WTC11 (cell line): ENCODE data around the gene RPL10A. TPM values are rescaled to one million over a fixed set of nuclear protein-coding genes. Genes with fewer than 3 reads are reported as not detected.

Experiments used
- ATAC-seq: fragments of 200-7000 bp; cut with Tn5 transposase; 2 replicates; pipeline ENCODE4 v1.10.0; 2021; ENCODE audit warnings: mild to moderate bottlenecking, moderate library complexity
- CTCF ChIA-PET: fragments of 300-600 bp; sonication (Branson Sonifier 250); formaldehyde crosslinking; loops from one replicate; lab custom pipeline; 2021; ENCODE audit warnings: antibody characterized with exemption; lab: Charles Lee
- POLR2A ChIA-PET: fragments of 350-600 bp; sonication (Branson Sonifier 250); formaldehyde crosslinking; loops from one replicate; lab custom pipeline; 2021; ENCODE audit warnings: antibody characterized with exemption; lab: Charles Lee
- DNase-seq: peaks from one replicate; pipeline ENCODE4 v3.0.0; 2021; ENCODE audit warnings: low spot score
- H3K27ac Mint-ChIP-seq: 2 replicates; pipeline ENCODE4 v1.8.0; 2021; ENCODE audit warnings: mixed read lengths
- H3K27me3 Mint-ChIP-seq: 2 replicates; pipeline ENCODE4 v1.8.0; 2021; ENCODE audit warnings: low read depth, mild to moderate bottlenecking, moderate library complexity, mixed read lengths
- H3K36me3 Mint-ChIP-seq: 2 replicates; pipeline ENCODE4 v1.8.0; 2021; ENCODE audit warnings: mixed read lengths
- H3K4me1 Mint-ChIP-seq: 2 replicates; pipeline ENCODE4 v1.8.0; 2022; ENCODE audit warnings: mixed read lengths
- H3K4me3 Mint-ChIP-seq: 2 replicates; pipeline ENCODE4 v1.8.0; 2021; ENCODE audit warnings: mild to moderate bottlenecking, moderate library complexity, mixed read lengths
- H3K9me3 Mint-ChIP-seq: 2 replicates; pipeline ENCODE4 v1.8.0; 2021; ENCODE audit warnings: mixed read lengths
- ATF1 ChIP-seq: sonication (generic); formaldehyde crosslinking; IDR thresholded peaks from 2 replicates; pipeline ENCODE4 v1.8.1; 2023; ENCODE audit warnings: mild to moderate bottlenecking, moderate library complexity, missing genetic modification reagents
- FOXJ3 ChIP-seq: sonication (generic); formaldehyde crosslinking; IDR thresholded peaks from 2 replicates; pipeline ENCODE4 v1.9.0; 2021; ENCODE audit warnings: missing genetic modification reagents, mild to moderate bottlenecking, borderline replicate concordance
- NR1H2 ChIP-seq: sonication (generic); formaldehyde crosslinking; IDR thresholded peaks from 2 replicates; pipeline ENCODE4 v1.9.0; 2021; ENCODE audit warnings: mild to moderate bottlenecking, moderate library complexity, missing genetic modification reagents
- SMAD3 ChIP-seq: sonication (generic); formaldehyde crosslinking; IDR thresholded peaks from 2 replicates; pipeline ENCODE4 v1.8.0; 2022; ENCODE audit warnings: missing genetic modification reagents, mild to moderate bottlenecking, borderline replicate concordance
- SMAD4 ChIP-seq: sonication (generic); formaldehyde crosslinking; IDR thresholded peaks from 2 replicates; pipeline ENCODE4 v1.8.0; 2022; ENCODE audit warnings: mild to moderate bottlenecking, missing genetic modification reagents
- SOX15 ChIP-seq: fragments of 250-450 bp; sonication (Bioruptor Pico); IDR thresholded peaks from 2 replicates; pipeline ENCODE4 v1.9.0; 2021; ENCODE audit warnings: mild to moderate bottlenecking
- SP1 ChIP-seq: sonication (generic); formaldehyde crosslinking; conservative IDR thresholded peaks from 2 replicates; pipeline ENCODE4 v1.8.1; 2022; ENCODE audit warnings: missing genetic modification reagents
- TCF7 ChIP-seq: sonication (generic); formaldehyde crosslinking; IDR thresholded peaks from 2 replicates; pipeline ENCODE4 v1.8.0; 2022; ENCODE audit warnings: mild to moderate bottlenecking, low read depth, missing genetic modification reagents, moderate library complexity
- TEAD4 ChIP-seq: sonication (generic); formaldehyde crosslinking; IDR thresholded peaks from 2 replicates; pipeline ENCODE4 v1.8.0; 2022; ENCODE audit warnings: mild to moderate bottlenecking, missing genetic modification reagents
- ZNF219 ChIP-seq: sonication (generic); formaldehyde crosslinking; IDR thresholded peaks from 2 replicates; pipeline ENCODE4 v1.8.0; 2023; ENCODE audit warnings: missing genetic modification reagents, mild to moderate bottlenecking, borderline replicate concordance
- ZNF263 ChIP-seq: sonication (generic); formaldehyde crosslinking; IDR thresholded peaks from 2 replicates; pipeline ENCODE4 v1.8.1; 2022; ENCODE audit warnings: low read depth, mild to moderate bottlenecking, moderate library complexity, missing genetic modification reagents
- ZNF396 ChIP-seq: fragments of 250-450 bp; sonication (Bioruptor Pico); IDR thresholded peaks from 2 replicates; pipeline ENCODE4 v1.8.0; 2021; ENCODE audit warnings: mild to moderate bottlenecking, moderate library complexity, borderline replicate concordance
- ZNF416 ChIP-seq: fragments of 250-450 bp; sonication (Bioruptor Pico); IDR thresholded peaks from 2 replicates; pipeline ENCODE4 v1.9.0; 2021; ENCODE audit warnings: mild to moderate bottlenecking, inconsistent platforms
- total RNA-seq: library from RNA; stranded (reverse); gene quantifications from 3 replicates; pipeline ENCODE4 v1.2.3, GENCODE V29; 2021
- TF ChIP-seq, protein P1 (sequence below): fragments of 250-450 bp; sonication (Bioruptor Pico); IDR thresholded peaks from 2 replicates; pipeline ENCODE4 v1.9.0; 2021; ENCODE audit warnings: mild to moderate bottlenecking
- TF ChIP-seq, protein P2 (sequence below): fragments of 250-450 bp; sonication (Bioruptor Pico); IDR thresholded peaks from 2 replicates; pipeline ENCODE4 v1.9.0; 2021; ENCODE audit warnings: moderate library complexity, mild to moderate bottlenecking, inconsistent platforms, borderline replicate concordance
- TF ChIP-seq, protein P3 (sequence below): sonication (generic); formaldehyde crosslinking; IDR thresholded peaks from 2 replicates; pipeline ENCODE4 v1.8.1; 2023; ENCODE audit warnings: mild to moderate bottlenecking, missing genetic modification reagents
- TF ChIP-seq, protein P4 (sequence below): sonication (generic); formaldehyde crosslinking; IDR thresholded peaks from 2 replicates; pipeline ENCODE4 v1.8.1; 2022; ENCODE audit warnings: mild to moderate bottlenecking, moderate library complexity, missing genetic modification reagents
- TF ChIP-seq, protein P5 (sequence below): sonication (generic); formaldehyde crosslinking; IDR thresholded peaks from 2 replicates; pipeline ENCODE4 v1.8.1; 2022; ENCODE audit warnings: missing genetic modification reagents, borderline replicate concordance
- TF ChIP-seq, protein P6 (sequence below): sonication (generic); formaldehyde crosslinking; IDR thresholded peaks from 2 replicates; pipeline ENCODE4 v1.8.0; 2023; ENCODE audit warnings: missing genetic modification reagents
- TF ChIP-seq, protein P7 (sequence below): sonication (generic); formaldehyde crosslinking; IDR thresholded peaks from 2 replicates; pipeline ENCODE4 v1.8.0; 2022; ENCODE audit warnings: mild to moderate bottlenecking, missing genetic modification reagents
- TF ChIP-seq, protein P8 (sequence below): fragments of 200-600 bp; IDR thresholded peaks from 2 replicates; pipeline ENCODE4 v1.8.0; 2022; ENCODE audit warnings: antibody characterized with exemption

The RPL10A gene
- total RNA-seq, 1 experiment from 2014 or later, result 1,829 TPM

DNA sequence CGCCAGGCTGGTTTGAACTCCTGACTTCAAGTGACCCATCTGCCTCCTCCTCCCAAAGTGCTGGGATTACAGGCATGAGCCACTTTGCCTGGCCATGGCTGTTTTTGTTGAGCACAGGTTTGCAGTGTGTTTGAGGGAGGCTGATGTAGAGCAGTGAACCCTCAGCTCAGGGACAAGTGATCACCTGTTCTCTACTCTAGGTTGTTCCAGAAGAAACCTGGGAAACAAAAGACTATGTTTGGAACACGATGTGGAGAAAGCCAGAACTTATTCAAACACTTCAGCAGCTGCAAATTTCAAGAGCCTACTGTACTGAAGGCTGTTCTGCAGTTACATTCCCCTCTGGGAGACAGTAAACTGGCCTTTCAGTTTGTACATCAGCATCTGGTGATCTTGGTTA, 39.8 kb downstream of the RPL10A start:
- ChIA-PET CTCF (interaction anchor here (0.9 to 2.5 kb wide), 4 partner anchors 15 to 166 kb away, joined by 5 to 12 read pairs (median 5); partner anchors contain the start of gene PPARD), POLR2A (interaction anchor here (0.5 kb wide), 1 partner anchor 198 kb away, joined by 6 read pairs; no protein-coding TSS in a partner anchor)
- H3K4me1 Mint-ChIP-seq, result peaks cover 51% of the 10 kb centered on the region
- H3K27me3 Mint-ChIP-seq, result peaks cover 35% of the 10 kb centered on the region
- H3K9me3 Mint-ChIP-seq, result no peaks in the 10 kb centered on the region
- H3K27ac Mint-ChIP-seq, result no peak overlapping the region; the same call in 1 of the 2 replicates
- no peaks in the 10 kb centered on the region for H3K36me3 Mint-ChIP-seq
- H3K4me3 Mint-ChIP-seq, result no peak overlapping the region
- no peak for ATAC-seq
- no peak for DNase-seq
- TF ChIP-seq, protein P1, sequence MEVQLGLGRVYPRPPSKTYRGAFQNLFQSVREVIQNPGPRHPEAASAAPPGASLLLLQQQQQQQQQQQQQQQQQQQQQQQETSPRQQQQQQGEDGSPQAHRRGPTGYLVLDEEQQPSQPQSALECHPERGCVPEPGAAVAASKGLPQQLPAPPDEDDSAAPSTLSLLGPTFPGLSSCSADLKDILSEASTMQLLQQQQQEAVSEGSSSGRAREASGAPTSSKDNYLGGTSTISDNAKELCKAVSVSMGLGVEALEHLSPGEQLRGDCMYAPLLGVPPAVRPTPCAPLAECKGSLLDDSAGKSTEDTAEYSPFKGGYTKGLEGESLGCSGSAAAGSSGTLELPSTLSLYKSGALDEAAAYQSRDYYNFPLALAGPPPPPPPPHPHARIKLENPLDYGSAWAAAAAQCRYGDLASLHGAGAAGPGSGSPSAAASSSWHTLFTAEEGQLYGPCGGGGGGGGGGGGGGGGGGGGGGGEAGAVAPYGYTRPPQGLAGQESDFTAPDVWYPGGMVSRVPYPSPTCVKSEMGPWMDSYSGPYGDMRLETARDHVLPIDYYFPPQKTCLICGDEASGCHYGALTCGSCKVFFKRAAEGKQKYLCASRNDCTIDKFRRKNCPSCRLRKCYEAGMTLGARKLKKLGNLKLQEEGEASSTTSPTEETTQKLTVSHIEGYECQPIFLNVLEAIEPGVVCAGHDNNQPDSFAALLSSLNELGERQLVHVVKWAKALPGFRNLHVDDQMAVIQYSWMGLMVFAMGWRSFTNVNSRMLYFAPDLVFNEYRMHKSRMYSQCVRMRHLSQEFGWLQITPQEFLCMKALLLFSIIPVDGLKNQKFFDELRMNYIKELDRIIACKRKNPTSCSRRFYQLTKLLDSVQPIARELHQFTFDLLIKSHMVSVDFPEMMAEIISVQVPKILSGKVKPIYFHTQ (CRISPR knock-in tag), result no peak
- TF ChIP-seq, protein P2, sequence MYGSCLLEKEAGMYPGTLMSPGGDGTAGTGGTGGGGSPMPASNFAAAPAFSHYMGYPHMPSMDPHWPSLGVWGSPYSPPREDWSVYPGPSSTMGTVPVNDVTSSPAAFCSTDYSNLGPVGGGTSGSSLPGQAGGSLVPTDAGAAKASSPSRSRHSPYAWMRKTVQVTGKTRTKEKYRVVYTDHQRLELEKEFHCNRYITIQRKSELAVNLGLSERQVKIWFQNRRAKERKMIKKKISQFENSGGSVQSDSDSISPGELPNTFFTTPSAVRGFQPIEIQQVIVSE, result no peak
- no peak for TF ChIP-seq SMAD4 (CRISPR knock-in tag)
- no peak for TF ChIP-seq SOX15
- TF ChIP-seq ZNF396 (CRISPR knock-in tag), result no peak
- TF ChIP-seq FOXJ3, result no peak
- TF ChIP-seq, protein P3, sequence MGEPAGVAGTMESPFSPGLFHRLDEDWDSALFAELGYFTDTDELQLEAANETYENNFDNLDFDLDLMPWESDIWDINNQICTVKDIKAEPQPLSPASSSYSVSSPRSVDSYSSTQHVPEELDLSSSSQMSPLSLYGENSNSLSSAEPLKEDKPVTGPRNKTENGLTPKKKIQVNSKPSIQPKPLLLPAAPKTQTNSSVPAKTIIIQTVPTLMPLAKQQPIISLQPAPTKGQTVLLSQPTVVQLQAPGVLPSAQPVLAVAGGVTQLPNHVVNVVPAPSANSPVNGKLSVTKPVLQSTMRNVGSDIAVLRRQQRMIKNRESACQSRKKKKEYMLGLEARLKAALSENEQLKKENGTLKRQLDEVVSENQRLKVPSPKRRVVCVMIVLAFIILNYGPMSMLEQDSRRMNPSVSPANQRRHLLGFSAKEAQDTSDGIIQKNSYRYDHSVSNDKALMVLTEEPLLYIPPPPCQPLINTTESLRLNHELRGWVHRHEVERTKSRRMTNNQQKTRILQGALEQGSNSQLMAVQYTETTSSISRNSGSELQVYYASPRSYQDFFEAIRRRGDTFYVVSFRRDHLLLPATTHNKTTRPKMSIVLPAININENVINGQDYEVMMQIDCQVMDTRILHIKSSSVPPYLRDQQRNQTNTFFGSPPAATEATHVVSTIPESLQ, result no peak

DNA sequence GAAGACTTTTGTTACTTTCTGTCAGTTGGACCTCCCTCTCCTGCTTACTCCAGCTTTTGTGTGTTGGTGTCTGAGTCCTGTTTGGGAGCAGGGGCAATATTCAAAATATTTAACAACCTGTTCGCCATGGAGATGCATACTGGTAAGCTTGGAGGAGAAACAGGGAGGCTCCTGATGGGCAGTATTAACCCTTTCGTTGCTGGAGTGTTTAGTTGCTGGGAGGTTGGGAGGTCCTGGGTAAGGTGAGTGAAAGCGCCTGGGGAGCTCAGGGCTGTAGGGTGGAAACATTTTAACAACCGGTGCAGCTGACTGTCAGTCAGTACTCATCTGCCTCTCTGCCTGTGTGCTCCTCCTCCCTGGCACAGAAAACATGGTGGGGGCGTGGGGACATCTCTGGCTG, 40.3 kb downstream of the RPL10A start:
- no peak overlapping the region for H3K4me3 Mint-ChIP-seq
- no peaks in the 10 kb centered on the region for H3K9me3 Mint-ChIP-seq
- ChIA-PET CTCF (interaction anchor here (0.9 to 2.5 kb wide), 4 partner anchors 14 to 166 kb away, joined by 5 to 12 read pairs (median 5); partner anchors contain the start of gene PPARD), POLR2A (interaction anchor here (0.5 kb wide), 1 partner anchor 199 kb away, joined by 6 read pairs; no protein-coding TSS in a partner anchor)
- no peak overlapping the region for H3K27ac Mint-ChIP-seq
- TF ChIP-seq TEAD4 (no peak), ZNF416 (CRISPR knock-in tag) (no peak), ATF1 (CRISPR knock-in tag) (no peak)
- TF ChIP-seq, protein P4, sequence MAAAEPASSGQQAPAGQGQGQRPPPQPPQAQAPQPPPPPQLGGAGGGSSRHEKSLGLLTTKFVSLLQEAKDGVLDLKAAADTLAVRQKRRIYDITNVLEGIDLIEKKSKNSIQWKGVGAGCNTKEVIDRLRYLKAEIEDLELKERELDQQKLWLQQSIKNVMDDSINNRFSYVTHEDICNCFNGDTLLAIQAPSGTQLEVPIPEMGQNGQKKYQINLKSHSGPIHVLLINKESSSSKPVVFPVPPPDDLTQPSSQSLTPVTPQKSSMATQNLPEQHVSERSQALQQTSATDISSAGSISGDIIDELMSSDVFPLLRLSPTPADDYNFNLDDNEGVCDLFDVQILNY (CRISPR knock-in tag), result no peak
- TF ChIP-seq, all 79 proteins: peak for 0
- Mint-ChIP-seq H3K4me1 (peaks cover 51% of the 10 kb centered on the region), H3K36me3 (no peaks in the 10 kb centered on the region), H3K27me3 (peaks cover 35% of the 10 kb centered on the region)
- no peak for ATAC-seq
- DNase-seq, result no peak

DNA sequence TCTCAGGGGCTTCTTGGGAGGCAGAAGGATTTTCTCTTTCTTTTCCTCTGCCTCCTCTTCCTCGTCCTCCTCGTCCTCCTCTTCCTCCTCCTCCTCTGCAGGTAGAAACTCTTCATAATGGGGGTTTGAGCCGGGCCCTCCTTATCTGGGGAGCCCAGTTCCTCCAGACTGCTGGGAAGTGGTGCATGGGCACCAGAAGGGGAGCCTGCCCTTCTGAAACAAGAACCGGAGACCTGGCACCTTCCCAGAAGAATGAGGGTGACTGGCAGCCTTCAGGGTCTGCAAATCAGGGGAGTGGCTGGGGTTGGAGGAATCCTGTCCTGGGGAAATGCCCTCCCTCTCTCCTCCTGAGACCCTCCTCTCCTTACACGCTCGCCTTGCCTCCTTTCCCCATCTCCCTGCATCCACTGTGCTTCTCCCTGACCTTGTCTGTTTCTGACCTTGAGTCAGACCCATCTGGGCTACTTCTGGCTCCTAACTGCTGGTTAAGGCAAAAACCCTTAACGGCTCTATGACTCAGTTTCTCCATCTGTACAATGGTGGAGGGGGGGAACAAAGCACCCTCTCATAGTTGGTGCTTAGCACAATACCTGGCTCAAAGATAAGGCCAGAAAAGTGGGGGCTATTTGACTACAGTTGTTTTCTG, 42.8 kb downstream of the RPL10A start:
- POLR2A ChIA-PET, result no interaction called here
- ATAC-seq, result no peak
- Mint-ChIP-seq H3K27me3 (peaks cover 32% of the 10 kb centered on the region), H3K27ac (no peak overlapping the region), H3K4me3 (peak overlapping the region; percentile 55), H3K9me3 (no peaks in the 10 kb centered on the region), H3K4me1 (peaks cover 44% of the 10 kb centered on the region), H3K36me3 (no peaks in the 10 kb centered on the region)
- CTCF ChIA-PET, result interaction anchor here (1.9 to 2.7 kb wide), 3 partner anchors 12 to 41 kb away, joined by 7 to 14 read pairs (median 8); no protein-coding TSS in a partner anchor
- DNase-seq, result no peak
- no peak for TF ChIP-seq SP1 (CRISPR knock-in tag)
- TF ChIP-seq SMAD3, result no peak
- no peak for TF ChIP-seq ZNF263 (CRISPR knock-in tag)
- TF ChIP-seq, protein P5, sequence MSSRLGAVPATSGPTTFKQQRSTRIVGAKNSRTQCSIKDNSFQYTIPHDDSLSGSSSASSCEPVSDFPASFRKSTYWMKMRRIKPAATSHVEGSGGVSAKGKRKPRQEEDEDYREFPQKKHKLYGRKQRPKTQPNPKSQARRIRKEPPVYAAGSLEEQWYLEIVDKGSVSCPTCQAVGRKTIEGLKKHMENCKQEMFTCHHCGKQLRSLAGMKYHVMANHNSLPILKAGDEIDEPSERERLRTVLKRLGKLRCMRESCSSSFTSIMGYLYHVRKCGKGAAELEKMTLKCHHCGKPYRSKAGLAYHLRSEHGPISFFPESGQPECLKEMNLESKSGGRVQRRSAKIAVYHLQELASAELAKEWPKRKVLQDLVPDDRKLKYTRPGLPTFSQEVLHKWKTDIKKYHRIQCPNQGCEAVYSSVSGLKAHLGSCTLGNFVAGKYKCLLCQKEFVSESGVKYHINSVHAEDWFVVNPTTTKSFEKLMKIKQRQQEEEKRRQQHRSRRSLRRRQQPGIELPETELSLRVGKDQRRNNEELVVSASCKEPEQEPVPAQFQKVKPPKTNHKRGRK (CRISPR knock-in tag), result no peak
- no peak for TF ChIP-seq NR1H2 (CRISPR knock-in tag)
- TF ChIP-seq, protein P6, sequence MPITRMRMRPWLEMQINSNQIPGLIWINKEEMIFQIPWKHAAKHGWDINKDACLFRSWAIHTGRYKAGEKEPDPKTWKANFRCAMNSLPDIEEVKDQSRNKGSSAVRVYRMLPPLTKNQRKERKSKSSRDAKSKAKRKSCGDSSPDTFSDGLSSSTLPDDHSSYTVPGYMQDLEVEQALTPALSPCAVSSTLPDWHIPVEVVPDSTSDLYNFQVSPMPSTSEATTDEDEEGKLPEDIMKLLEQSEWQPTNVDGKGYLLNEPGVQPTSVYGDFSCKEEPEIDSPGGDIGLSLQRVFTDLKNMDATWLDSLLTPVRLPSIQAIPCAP (CRISPR knock-in tag), result no peak
- TF ChIP-seq, protein P7, sequence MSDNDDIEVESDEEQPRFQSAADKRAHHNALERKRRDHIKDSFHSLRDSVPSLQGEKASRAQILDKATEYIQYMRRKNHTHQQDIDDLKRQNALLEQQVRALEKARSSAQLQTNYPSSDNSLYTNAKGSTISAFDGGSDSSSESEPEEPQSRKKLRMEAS (CRISPR knock-in tag), result no peak
- TF ChIP-seq, protein P8, sequence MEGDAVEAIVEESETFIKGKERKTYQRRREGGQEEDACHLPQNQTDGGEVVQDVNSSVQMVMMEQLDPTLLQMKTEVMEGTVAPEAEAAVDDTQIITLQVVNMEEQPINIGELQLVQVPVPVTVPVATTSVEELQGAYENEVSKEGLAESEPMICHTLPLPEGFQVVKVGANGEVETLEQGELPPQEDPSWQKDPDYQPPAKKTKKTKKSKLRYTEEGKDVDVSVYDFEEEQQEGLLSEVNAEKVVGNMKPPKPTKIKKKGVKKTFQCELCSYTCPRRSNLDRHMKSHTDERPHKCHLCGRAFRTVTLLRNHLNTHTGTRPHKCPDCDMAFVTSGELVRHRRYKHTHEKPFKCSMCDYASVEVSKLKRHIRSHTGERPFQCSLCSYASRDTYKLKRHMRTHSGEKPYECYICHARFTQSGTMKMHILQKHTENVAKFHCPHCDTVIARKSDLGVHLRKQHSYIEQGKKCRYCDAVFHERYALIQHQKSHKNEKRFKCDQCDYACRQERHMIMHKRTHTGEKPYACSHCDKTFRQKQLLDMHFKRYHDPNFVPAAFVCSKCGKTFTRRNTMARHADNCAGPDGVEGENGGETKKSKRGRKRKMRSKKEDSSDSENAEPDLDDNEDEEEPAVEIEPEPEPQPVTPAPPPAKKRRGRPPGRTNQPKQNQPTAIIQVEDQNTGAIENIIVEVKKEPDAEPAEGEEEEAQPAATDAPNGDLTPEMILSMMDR, result no peak
- no peak for TF ChIP-seq ZNF219
- no peak for TF ChIP-seq TCF7 (CRISPR knock-in tag)
